Stimulated activated CD4-positive, alpha-beta T cell treated with anti-CD3 and anti-CD28 coated beads, Interleukin-12 subunit alpha, Interleukin-12 subunit beta, amount 100 ng/mL, for 48 hours (primary cell): ENCODE results near the gene GNPNAT1.
"Not testable (repeated sequence)": the region's sequence is repeated elsewhere in the genome, so short reads cannot be mapped to it uniquely, and the experiment has no call there.

ENCODE experiments used
- DNase-seq, 3 donors: peaks; one replicate each; pipeline ENCODE4 v3.0.0-alpha.2; 2020; ENCODE audit warnings: low read depth in 2 of 3, low spot score in 1 of 3

The GNPNAT1 gene

GRCh38 chr14:52729925-52730708 is 61.3 kb downstream of the GNPNAT1 start, which contains the start of gene STYX:
Gene STYX, plus strand, starts transcription at chr14:52730166. Its CDS starts 309 bp downstream, at chr14:52730475.
- peak; percentile 96 to 99 (median 96) for DNase-seq

- DNase-seq, result no peak
These were observed 61.9 kb downstream of the GNPNAT1 start for GRCh38 chr14:52729585-52729924.

GRCh38 chr14:52729035-52729434 is 62.4 kb downstream of the GNPNAT1 start:
- not testable (repeated sequence) for DNase-seq

DNA sequence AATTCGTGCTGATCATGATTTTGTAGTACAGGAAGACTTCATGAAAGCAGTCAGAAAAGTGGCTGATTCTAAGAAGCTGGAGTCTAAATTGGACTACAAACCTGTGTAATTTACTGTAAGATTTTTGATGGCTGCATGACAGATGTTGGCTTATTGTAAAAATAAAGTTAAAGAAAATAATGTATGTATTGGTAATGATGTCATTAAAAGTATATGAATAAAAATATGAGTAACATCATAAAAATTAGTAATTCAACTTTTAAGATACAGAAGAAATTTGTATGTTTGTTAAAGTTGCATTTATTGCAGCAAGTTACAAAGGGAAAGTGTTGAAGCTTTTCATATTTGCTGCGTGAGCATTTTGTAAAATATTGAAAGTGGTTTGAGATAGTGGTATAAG is 63.9 kb downstream of the GNPNAT1 start:
- DNase-seq, result not testable (repeated sequence)
